Activated T-helper 17 cell treated with anti-CD3 and anti-CD28 coated beads, Interleukin-2, amount 50 U/mL, for 72 hours (primary cell): ENCODE results near the gene RPS6KC1. TPM values are rescaled to one million over a fixed set of nuclear protein-coding genes. Genes with fewer than 3 reads are reported as not detected.
"Not testable (repeated sequence)": the region's sequence is repeated elsewhere in the genome, so short reads cannot be mapped to it uniquely, and the experiment has no call there.

ENCODE experiments used
- ATAC-seq: fragments of 150-1000 bp; cut with Tn5 transposase; replicated peaks from 2 replicates; pipeline ENCODE4 v1.10.0; 2021; ENCODE audit warnings: mild to moderate bottlenecking, moderate library complexity
- H3K27ac Mint-ChIP-seq: one replicate; pipeline ENCODE4 v1.8.0; 2022; ENCODE audit warnings: mixed read lengths
- H3K27me3 Mint-ChIP-seq: one replicate; pipeline ENCODE4 v1.8.0; 2022; ENCODE audit warnings: mixed read lengths
- H3K36me3 Mint-ChIP-seq: one replicate; pipeline ENCODE4 v1.8.0; 2022; ENCODE audit warnings: low read depth, mild to moderate bottlenecking, mixed read lengths
- H3K4me1 Mint-ChIP-seq: one replicate; pipeline ENCODE4 v1.8.0; 2022; ENCODE audit warnings: mixed read lengths
- H3K4me3 Mint-ChIP-seq: one replicate; pipeline ENCODE4 v1.8.0; 2022; ENCODE audit warnings: mild to moderate bottlenecking, mixed read lengths
- H3K9me3 Mint-ChIP-seq: one replicate; pipeline ENCODE4 v1.8.0; 2022; ENCODE audit warnings: mixed read lengths
- total RNA-seq, 2 donors: library from RNA; stranded (reverse); gene quantifications; one replicate each; pipeline ENCODE4 v1.2.3, GENCODE V29; 2022

Gene RPS6KC1
- total RNA-seq, 2 donors from 2014 or later, result 6.9 to 9.5 TPM

- no peaks in the 10 kb centered on the region for H3K36me3 Mint-ChIP-seq
- ATAC-seq, result no peak
- no peak overlapping the region for H3K27ac Mint-ChIP-seq
- H3K9me3 Mint-ChIP-seq, result no peaks in the 10 kb centered on the region
- no peaks in the 10 kb centered on the region for H3K4me1 Mint-ChIP-seq
- no peak overlapping the region for H3K4me3 Mint-ChIP-seq
- no peaks in the 10 kb centered on the region for H3K27me3 Mint-ChIP-seq
Observed at GRCh38 chr1:213135572-213135971, 84.5 kb downstream of the RPS6KC1 start.

GRCh38 chr1:213136190-213136917 lies 85.3 kb downstream of the RPS6KC1 start:
- no peaks in the 10 kb centered on the region for H3K4me1 Mint-ChIP-seq
- no peak overlapping the region for H3K4me3 Mint-ChIP-seq
- no peak for ATAC-seq
- no peaks in the 10 kb centered on the region for H3K36me3 Mint-ChIP-seq
- H3K27ac Mint-ChIP-seq, result no peak overlapping the region
- H3K27me3 Mint-ChIP-seq, result no peaks in the 10 kb centered on the region
- H3K9me3 Mint-ChIP-seq, result no peaks in the 10 kb centered on the region

- ATAC-seq, result no peak
- Mint-ChIP-seq H3K27me3 (no peaks in the 10 kb centered on the region), H3K4me3 (no peak overlapping the region), H3K36me3 (no peaks in the 10 kb centered on the region), H3K9me3 (no peaks in the 10 kb centered on the region), H3K4me1 (no peaks in the 10 kb centered on the region), H3K27ac (no peak overlapping the region)
Observed at GRCh38 chr1:213138391-213138790, 87.3 kb downstream of the RPS6KC1 start.

GRCh38 chr1:213138892-213139291 lies 87.9 kb downstream of the RPS6KC1 start:
- H3K27me3 Mint-ChIP-seq, result no peaks in the 10 kb centered on the region
- peak; percentile 28 for ATAC-seq
- H3K27ac Mint-ChIP-seq, result no peak overlapping the region

GRCh38 chr1:213148905-213149304 lies 97.9 kb downstream of the RPS6KC1 start:
- no peak overlapping the region for H3K27ac Mint-ChIP-seq
- H3K27me3 Mint-ChIP-seq, result no peaks in the 10 kb centered on the region
- peaks cover 18% of the 10 kb centered on the region for H3K36me3 Mint-ChIP-seq
- no peak for ATAC-seq
- no peak overlapping the region for H3K4me3 Mint-ChIP-seq
- no peaks in the 10 kb centered on the region for H3K4me1 Mint-ChIP-seq
- no peaks in the 10 kb centered on the region for H3K9me3 Mint-ChIP-seq

More at GRCh38 chr1:213138892-213139291, 87.9 kb downstream of the RPS6KC1 start:
- Mint-ChIP-seq H3K4me1 (no peaks in the 10 kb centered on the region), H3K9me3 (no peaks in the 10 kb centered on the region), H3K36me3 (no peaks in the 10 kb centered on the region), H3K4me3 (no peak overlapping the region)

GRCh38 chr1:213150090-213150489 lies 99.0 kb downstream of the RPS6KC1 start:
- not testable (repeated sequence) for H3K4me1 Mint-ChIP-seq, ATAC-seq, H3K4me3 Mint-ChIP-seq

GRCh38 chr1:213154056-213154685 lies 103.1 kb downstream of the RPS6KC1 start:
- ATAC-seq, result no peak
- Mint-ChIP-seq H3K4me1 (peaks cover 4% of the 10 kb centered on the region), H3K27ac (no peak overlapping the region), H3K36me3 (peaks cover 22% of the 10 kb centered on the region), H3K4me3 (no peak overlapping the region), H3K27me3 (no peaks in the 10 kb centered on the region), H3K9me3 (peaks cover 3% of the 10 kb centered on the region)

More at GRCh38 chr1:213150090-213150489, 99.0 kb downstream of the RPS6KC1 start:
- H3K27me3 Mint-ChIP-seq, H3K27ac Mint-ChIP-seq, H3K9me3 Mint-ChIP-seq: not testable (repeated sequence)
- H3K36me3 Mint-ChIP-seq, result peaks cover 18% of the 10 kb centered on the region

GRCh38 chr1:213159376-213159775 lies 108.3 kb downstream of the RPS6KC1 start:
- Mint-ChIP-seq H3K4me3 (no peak overlapping the region), H3K36me3 (peaks cover 20% of the 10 kb centered on the region), H3K9me3 (peaks cover 3% of the 10 kb centered on the region), H3K4me1 (peaks cover 4% of the 10 kb centered on the region), H3K27me3 (no peaks in the 10 kb centered on the region), H3K27ac (no peak overlapping the region)
- ATAC-seq, result no peak

GRCh38 chr1:213160442-213160841 lies 109.4 kb downstream of the RPS6KC1 start:
- H3K4me3 Mint-ChIP-seq, H3K27me3 Mint-ChIP-seq, H3K9me3 Mint-ChIP-seq, H3K4me1 Mint-ChIP-seq, ATAC-seq, H3K27ac Mint-ChIP-seq: not testable (repeated sequence)
- peaks cover 20% of the 10 kb centered on the region for H3K36me3 Mint-ChIP-seq

GRCh38 chr1:213162338-213162737 lies 111.3 kb downstream of the RPS6KC1 start:
- H3K27me3 Mint-ChIP-seq, result no peaks in the 10 kb centered on the region
- H3K4me3 Mint-ChIP-seq, result no peak overlapping the region
- H3K36me3 Mint-ChIP-seq, result peaks cover 6% of the 10 kb centered on the region
- ATAC-seq, result no peak
- no peak overlapping the region for H3K27ac Mint-ChIP-seq
- H3K9me3 Mint-ChIP-seq, result no peaks in the 10 kb centered on the region
- no peaks in the 10 kb centered on the region for H3K4me1 Mint-ChIP-seq

- Mint-ChIP-seq H3K27ac (no peak overlapping the region), H3K36me3 (peaks cover 5% of the 10 kb centered on the region), H3K4me3 (no peak overlapping the region), H3K4me1 (no peaks in the 10 kb centered on the region), H3K27me3 (no peaks in the 10 kb centered on the region), H3K9me3 (no peaks in the 10 kb centered on the region)
- ATAC-seq, result no peak
Observed at GRCh38 chr1:213162862-213163261, 111.8 kb downstream of the RPS6KC1 start.

- H3K4me3 Mint-ChIP-seq, result no peak overlapping the region
- H3K27ac Mint-ChIP-seq, result no peak overlapping the region
- no peaks in the 10 kb centered on the region for H3K4me1 Mint-ChIP-seq
- no peaks in the 10 kb centered on the region for H3K9me3 Mint-ChIP-seq
- no peaks in the 10 kb centered on the region for H3K27me3 Mint-ChIP-seq
- H3K36me3 Mint-ChIP-seq, result peaks cover 8% of the 10 kb centered on the region
- ATAC-seq, result no peak
Observed at GRCh38 chr1:213163278-213163711, 112.3 kb downstream of the RPS6KC1 start.

- peaks cover 18% of the 10 kb centered on the region for H3K36me3 Mint-ChIP-seq
- H3K9me3 Mint-ChIP-seq, result no peaks in the 10 kb centered on the region
- H3K4me1 Mint-ChIP-seq, result no peaks in the 10 kb centered on the region
- no peak overlapping the region for H3K4me3 Mint-ChIP-seq
- ATAC-seq, result no peak
- H3K27me3 Mint-ChIP-seq, result no peaks in the 10 kb centered on the region
- no peak overlapping the region for H3K27ac Mint-ChIP-seq
Observed at GRCh38 chr1:213164561-213164960, 113.5 kb downstream of the RPS6KC1 start.

- Mint-ChIP-seq H3K4me3 (no peak overlapping the region), H3K27me3 (no peaks in the 10 kb centered on the region), H3K27ac (no peak overlapping the region), H3K9me3 (no peaks in the 10 kb centered on the region), H3K36me3 (peaks cover 19% of the 10 kb centered on the region), H3K4me1 (no peaks in the 10 kb centered on the region)
- ATAC-seq, result no peak
Observed at GRCh38 chr1:213166852-213167251, 115.8 kb downstream of the RPS6KC1 start.

- Mint-ChIP-seq H3K4me3 (no peak overlapping the region), H3K4me1 (no peaks in the 10 kb centered on the region), H3K9me3 (no peaks in the 10 kb centered on the region), H3K27ac (no peak overlapping the region), H3K36me3 (peaks cover 50% of the 10 kb centered on the region), H3K27me3 (no peaks in the 10 kb centered on the region)
- ATAC-seq, result no peak
Observed at GRCh38 chr1:213171711-213172110, 120.7 kb downstream of the RPS6KC1 start.
